ENCODE measurements around the gene SPDYE16. TPM values are rescaled to one million over a fixed set of nuclear protein-coding genes. Genes with fewer than 3 reads are reported as not detected.
A peak's percentile ranks its signal among the peaks of the same experiment; 100 is the strongest.
"Not testable (repeated sequence)": the region's sequence is repeated elsewhere in the genome, so short reads cannot be mapped to it uniquely, and the experiment has no call there.

Gene SPDYE16
- total RNA-seq, 1 experiment from 2014 or later = 0.10 TPM

GRCh38 chr7:76567311-76567710 is 24.2 kb upstream of the SPDYE16 start:
- H3K4me1 ChIP-seq; DNase-seq; H3K27me3 ChIP-seq; H3K4me3 ChIP-seq; H3K27ac ChIP-seq; H3K9me3 ChIP-seq (replicated peaks); H3K36me3 ChIP-seq: not testable (repeated sequence)

DNA sequence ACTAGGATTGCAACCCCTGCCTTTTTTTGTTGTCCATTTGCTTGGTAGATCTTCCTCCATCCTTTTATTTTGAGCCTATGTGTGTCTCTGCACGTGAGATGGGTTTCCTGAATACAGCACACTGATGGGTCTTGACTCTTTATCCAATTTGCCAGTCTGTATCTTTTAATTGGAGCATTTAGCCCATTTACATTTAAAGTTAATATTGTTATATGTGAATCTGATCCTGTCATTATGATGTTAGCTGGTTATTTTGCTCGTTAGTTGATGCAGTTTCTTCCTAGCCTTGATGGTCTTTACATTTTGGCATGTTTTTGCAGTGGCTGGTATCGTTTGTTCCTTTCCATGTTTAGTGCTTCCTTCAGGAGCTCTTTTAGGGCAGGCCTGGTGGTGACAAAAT is 21.9 kb upstream of the SPDYE16 start:
- H3K27ac ChIP-seq, H3K4me1 ChIP-seq, H3K27me3 ChIP-seq, H3K4me3 ChIP-seq, DNase-seq: not testable (repeated sequence)
- peaks cover 12% of the 10 kb centered on the region for H3K36me3 ChIP-seq
- H3K9me3 ChIP-seq (replicated peaks) = peaks cover 15% of the 10 kb centered on the region

GRCh38 chr7:76561342-76561741 is 18.2 kb upstream of the SPDYE16 start:
- not testable (repeated sequence) for H3K27ac ChIP-seq, H3K4me3 ChIP-seq, H3K36me3 ChIP-seq, H3K27me3 ChIP-seq, H3K4me1 ChIP-seq, DNase-seq
- peaks cover 10% of the 10 kb centered on the region for H3K9me3 ChIP-seq (replicated peaks)

- H3K36me3 ChIP-seq, H3K27me3 ChIP-seq, H3K4me1 ChIP-seq: not testable (repeated sequence)
Observed at GRCh38 chr7:76560157-76560556, 17.1 kb upstream of the SPDYE16 start.

DNA sequence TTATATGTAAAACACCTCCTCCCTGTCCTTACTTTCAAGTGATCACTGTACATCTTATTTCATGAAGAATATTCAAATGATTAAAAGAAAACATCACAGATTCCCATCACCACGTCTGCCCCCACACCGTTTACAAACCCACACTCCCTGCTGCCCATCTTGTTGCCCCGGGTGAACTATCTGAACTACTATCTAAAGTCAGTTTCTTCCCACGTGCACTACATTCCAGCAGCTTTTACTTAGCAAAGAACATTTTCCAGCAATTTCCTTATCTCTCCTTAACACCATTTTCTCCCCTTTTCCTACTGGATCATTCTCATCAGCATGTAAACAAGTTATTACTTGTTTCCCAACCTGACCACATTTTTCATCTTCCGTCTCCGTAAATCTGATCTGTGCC is 16.6 kb upstream of the SPDYE16 start:
- not testable (repeated sequence) for H3K36me3 ChIP-seq; H3K9me3 ChIP-seq (replicated peaks); H3K4me1 ChIP-seq; H3K4me3 ChIP-seq; H3K27ac ChIP-seq; DNase-seq; H3K27me3 ChIP-seq

More at GRCh38 chr7:76560157-76560556, 17.1 kb upstream of the SPDYE16 start:
- not testable (repeated sequence) for H3K4me3 ChIP-seq; DNase-seq; H3K9me3 ChIP-seq (replicated peaks); H3K27ac ChIP-seq

- not testable (repeated sequence) for H3K36me3 ChIP-seq; H3K4me3 ChIP-seq; H3K27ac ChIP-seq; DNase-seq; H3K9me3 ChIP-seq (replicated peaks); H3K27me3 ChIP-seq; H3K4me1 ChIP-seq
Observed at GRCh38 chr7:76551992-76552391, 8.9 kb upstream of the SPDYE16 start.

DNA sequence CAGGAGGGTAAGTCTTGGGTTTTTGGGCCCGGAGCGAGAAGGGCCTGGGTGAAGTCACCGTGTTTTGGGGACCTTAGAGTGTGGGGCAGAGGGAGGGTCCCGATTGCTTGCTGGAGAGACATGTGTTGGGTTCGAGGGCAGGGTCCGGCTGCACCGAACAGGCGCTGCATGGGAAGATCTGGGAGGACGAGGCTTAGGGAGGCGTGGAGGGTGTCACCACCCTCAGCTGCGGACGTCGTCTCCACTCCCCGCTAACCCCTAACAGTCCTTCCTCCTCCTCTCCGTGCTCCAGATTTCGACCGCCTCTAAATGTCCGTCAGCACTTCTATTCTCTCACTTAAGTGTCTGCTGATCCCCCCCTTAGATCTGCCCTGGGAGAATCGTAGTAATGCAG is 6.8 kb upstream of the SPDYE16 start:
- not testable (repeated sequence) for H3K27me3 ChIP-seq; H3K9me3 ChIP-seq (replicated peaks); H3K36me3 ChIP-seq; H3K4me1 ChIP-seq
- H3K27ac ChIP-seq = peak overlapping the region; percentile 68; the same call in 1 of the 2 replicates
- peak overlapping the region; percentile 99 for H3K4me3 ChIP-seq
- DNase-seq = peak in 1 of 2 experiments; percentile 6

GRCh38 chr7:76549025-76549854 is 6.1 kb upstream of the SPDYE16 start:
- Histone ChIP-seq H3K27ac (peak overlapping the region; percentile 68), H3K4me3 (peak overlapping the region; percentile 99)
- DNase-seq = peak; percentile 95 to 96
- not testable (repeated sequence) for H3K27me3 ChIP-seq; H3K9me3 ChIP-seq (replicated peaks); H3K4me1 ChIP-seq; H3K36me3 ChIP-seq

DNA sequence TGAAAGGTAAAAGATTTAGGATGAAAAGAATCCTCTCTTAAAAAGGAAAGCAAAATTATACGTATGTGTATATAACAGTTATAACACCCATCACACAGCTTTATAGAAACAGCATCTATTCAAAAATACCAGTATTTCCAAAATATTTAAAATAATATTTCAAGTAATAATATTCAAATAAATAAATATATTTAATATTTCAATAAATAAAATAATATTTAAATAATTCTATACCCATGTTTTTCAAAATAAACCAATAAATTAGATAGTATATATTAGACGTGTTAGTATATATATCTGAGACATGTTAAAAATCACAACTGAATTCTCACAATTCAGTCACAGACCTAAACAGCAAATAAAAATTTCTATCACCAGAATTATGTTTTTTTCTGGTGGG is 11.5 kb downstream of the SPDYE16 start:
- not testable (repeated sequence) for H3K4me1 ChIP-seq; H3K27ac ChIP-seq; H3K27me3 ChIP-seq; H3K36me3 ChIP-seq; H3K4me3 ChIP-seq; DNase-seq; H3K9me3 ChIP-seq (replicated peaks)

GRCh38 chr7:76526183-76526582 is 16.9 kb downstream of the SPDYE16 start:
- H3K9me3 ChIP-seq (replicated peaks); H3K36me3 ChIP-seq; H3K4me3 ChIP-seq; H3K27ac ChIP-seq; DNase-seq; H3K27me3 ChIP-seq; H3K4me1 ChIP-seq: not testable (repeated sequence)

- H3K27ac ChIP-seq; H3K36me3 ChIP-seq; DNase-seq; H3K27me3 ChIP-seq; H3K4me3 ChIP-seq; H3K9me3 ChIP-seq (replicated peaks): not testable (repeated sequence)
- H3K4me1 ChIP-seq = peaks cover 10% of the 10 kb centered on the region; the same call in 1 of the 2 replicates
Observed at GRCh38 chr7:76516932-76517331, 26.2 kb downstream of the SPDYE16 start.

DNA sequence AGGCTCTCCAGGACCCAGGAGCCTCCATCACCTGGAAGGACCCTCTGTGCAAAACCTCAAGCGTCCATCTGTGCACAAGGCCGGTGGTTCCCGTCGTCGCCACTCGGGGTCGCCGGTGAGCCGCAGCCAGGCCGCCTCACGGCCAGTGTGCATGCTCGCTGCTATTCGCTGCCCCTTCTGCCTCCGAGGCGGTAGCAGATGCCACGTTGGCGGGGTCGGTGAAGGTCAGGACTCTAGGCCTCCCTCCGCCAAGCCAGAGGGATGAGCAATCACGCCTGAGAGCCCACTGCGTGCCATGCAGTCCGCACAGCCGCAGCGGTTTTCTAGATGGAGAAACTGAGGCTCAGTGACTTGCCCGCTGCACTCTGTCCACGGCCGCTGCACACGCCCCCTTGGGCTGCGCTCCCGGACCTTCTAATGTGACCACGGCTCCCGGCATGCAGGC is 27.1 kb downstream of the SPDYE16 start:
- DNase-seq = peak; percentile 54 to 55
- H3K4me1 ChIP-seq = peaks cover 10% of the 10 kb centered on the region; the same call in 1 of the 2 replicates
- no peaks in the 10 kb centered on the region for H3K9me3 ChIP-seq (replicated peaks)
- H3K4me3 ChIP-seq = no peak overlapping the region
- H3K27me3 ChIP-seq = no peaks in the 10 kb centered on the region
- H3K36me3 ChIP-seq = no peaks in the 10 kb centered on the region
- H3K27ac ChIP-seq = no peak overlapping the region

DNA sequence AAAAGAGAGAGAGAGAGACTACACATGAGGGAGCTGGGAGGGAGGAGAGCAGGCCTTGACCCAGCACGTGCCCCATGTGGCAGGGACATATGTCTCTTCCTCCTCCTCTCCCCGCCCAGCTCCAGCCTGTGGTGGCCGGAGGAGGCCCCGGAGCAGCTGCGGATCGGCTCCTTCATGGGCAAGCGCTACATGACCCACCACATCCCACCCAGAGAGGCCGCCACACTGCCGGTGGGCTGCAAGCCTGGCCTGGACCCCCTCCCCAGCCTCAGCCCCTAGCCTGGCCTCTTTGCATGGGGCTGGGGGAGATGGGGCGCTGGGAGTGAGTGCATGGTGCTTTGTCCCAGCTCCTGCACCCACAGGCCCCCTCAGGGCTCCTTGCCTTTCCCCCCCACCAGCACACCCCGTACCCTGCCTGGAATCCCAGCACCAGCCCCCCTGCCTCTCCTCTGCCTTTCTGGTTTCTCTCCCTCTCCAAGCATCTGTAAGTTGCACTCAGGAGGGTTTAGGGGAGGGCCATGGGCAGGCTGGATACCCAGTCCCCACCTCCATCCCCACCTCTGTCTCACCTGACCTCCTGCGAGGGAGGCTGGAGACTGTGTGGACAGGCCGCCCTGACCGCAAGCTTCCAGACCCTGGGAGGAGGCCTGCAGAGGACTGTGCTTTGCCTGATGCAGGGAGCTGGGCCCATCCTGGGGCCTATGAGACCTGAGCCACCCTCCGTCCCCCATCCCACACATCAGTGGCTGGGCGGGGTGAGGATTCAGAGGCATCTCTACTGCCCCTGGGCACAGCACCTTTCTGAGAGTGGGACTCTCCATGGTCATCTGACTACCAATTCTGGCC is 27.9 kb downstream of the SPDYE16 start:
- Histone ChIP-seq H3K27me3 (no peaks in the 10 kb centered on the region), H3K36me3 (no peaks in the 10 kb centered on the region), H3K4me3 (peak overlapping the region; percentile 36), H3K9me3 (replicated peaks) (no peaks in the 10 kb centered on the region), H3K27ac (no peak overlapping the region), H3K4me1 (peaks cover 16% of the 10 kb centered on the region; the same call in 1 of the 2 replicates)
- DNase-seq = peak; percentile 38 to 42

GRCh38 chr7:76513817-76514799 is 29.0 kb downstream of the SPDYE16 start:
- H3K36me3 ChIP-seq = no peaks in the 10 kb centered on the region
- peaks cover 25% of the 10 kb centered on the region for H3K4me1 ChIP-seq
- no peaks in the 10 kb centered on the region for H3K27me3 ChIP-seq
- H3K27ac ChIP-seq = no peak overlapping the region
- no peaks in the 10 kb centered on the region for H3K9me3 ChIP-seq (replicated peaks)
- peak in 1 of 2 experiments; percentile 2 for DNase-seq
- H3K4me3 ChIP-seq = no peak overlapping the region
